NCI-H2081 treated with DMSO at 0.1 percent for 48 hours (cell line): ENCODE results near the gene DYRK1A.

Experiments used
- DNase-seq: peaks from one replicate; lab custom pipeline; 2025; lab: John Stamatoyannopoulos, UW

The DYRK1A gene

DNA sequence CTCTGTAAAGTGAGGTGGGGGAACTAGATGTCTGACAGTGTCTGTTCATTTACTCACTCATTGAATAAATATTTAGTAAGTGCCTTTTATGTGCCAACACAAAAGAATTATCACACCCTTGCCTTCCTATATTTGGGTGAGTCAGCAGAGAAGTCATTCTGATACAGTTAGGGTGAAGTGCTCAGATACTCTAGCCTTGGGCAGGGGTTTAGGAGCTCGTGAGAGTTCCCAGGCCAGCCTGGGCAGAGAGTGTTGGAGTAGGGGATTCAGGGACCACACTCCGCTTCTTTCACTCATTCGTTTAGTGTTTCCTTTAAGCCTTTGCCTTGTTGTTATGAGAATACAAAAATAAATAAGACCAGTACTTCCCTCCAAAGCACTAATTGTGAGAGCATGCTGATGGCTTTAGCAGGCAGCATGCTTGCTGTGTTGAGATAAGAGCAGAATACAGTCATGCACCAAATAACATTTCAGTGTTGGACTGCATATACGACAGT is 83.9 kb downstream of the DYRK1A start:
- no peak for DNase-seq

DNA sequence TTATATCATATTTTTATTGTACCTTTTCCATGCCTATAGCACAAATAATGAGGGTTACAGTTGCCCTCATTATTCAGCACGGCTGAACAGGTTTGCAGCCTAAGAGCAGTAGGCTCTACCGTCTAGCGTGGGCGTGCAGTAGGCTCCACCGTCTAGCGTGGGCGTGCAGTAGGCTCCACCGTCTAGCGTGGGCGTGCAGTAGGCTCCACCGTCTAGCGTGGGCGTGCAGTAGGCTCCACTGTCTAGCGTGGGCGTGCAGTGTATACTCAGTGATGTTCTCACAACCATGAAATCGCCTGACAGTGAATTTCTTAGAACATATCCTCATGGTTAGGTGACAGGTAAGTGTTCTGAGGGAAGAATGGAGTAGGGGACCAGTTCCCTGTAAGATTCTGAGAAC is 84.9 kb downstream of the DYRK1A start:
- no peak for DNase-seq

DNA sequence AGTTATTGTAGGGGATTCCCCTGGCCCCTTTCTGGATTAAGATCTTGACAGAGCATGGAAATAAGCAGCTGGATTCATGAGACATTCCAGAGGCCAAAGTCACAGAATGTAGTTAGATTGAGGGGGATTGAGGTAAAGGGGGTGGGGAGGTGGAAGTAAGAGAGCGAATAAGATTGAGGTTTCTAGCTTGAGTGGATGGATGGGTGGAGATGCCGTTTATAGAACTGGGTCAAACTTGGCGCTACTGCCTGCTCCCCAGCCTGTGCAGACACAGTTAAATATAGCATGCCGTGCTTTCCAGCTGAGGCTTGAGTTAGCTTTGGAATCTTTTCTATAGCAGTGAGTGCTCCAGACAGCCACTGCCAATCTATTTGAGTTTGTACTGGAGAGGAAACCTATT is 85.7 kb downstream of the DYRK1A start:
- DNase-seq, result no peak

DNA sequence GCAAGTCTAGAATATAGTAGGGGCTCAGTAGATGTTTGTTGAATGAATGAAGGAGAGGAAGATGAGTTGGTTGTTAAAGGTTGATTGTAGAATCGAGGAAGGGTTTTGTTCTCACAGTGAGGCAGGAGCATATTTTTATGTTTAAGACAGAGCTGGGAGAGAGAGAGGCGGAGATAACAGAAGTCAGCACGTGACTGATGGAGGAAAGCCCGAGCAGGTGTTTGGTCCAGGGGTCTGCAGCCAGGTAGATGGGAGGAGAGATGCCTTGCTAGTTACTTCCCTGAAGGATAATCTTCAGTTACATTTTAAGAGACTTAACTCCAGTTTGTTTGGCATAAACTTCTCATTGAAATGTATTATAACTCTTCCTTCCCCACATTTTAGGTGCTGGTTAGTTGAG is 86.8 kb downstream of the DYRK1A start:
- DNase-seq, result no peak

DNA sequence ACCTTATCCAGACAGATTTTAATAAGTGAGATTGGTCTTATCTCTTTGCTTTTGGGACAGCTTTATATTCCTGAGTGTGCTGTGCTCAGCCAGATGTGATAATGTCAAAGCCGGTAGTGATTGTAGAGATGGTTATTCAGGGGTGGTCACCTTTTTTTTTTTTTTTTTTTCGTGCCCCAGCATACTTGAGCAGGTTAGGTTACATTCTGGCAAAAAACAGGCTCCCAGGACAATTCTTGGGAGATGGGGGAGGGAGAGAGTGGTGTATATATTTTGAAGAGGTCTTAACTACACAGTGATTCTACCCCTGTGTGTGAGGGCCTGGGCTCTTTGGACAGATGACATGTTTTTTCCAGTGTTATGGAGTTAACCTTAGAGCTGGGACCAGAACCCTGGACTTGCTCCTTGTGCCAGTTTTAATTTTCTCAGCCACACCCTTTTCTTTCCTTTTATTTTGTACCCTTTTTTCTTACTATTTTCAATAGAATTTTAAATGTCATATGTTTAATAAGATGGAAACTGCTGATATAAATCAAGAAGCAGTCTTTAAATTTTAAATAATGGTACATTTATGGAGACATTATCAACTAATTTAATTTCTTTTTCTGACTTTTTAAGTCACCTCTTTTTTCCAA is 88.4 kb downstream of the DYRK1A start:
- DNase-seq, result no peak

DNA sequence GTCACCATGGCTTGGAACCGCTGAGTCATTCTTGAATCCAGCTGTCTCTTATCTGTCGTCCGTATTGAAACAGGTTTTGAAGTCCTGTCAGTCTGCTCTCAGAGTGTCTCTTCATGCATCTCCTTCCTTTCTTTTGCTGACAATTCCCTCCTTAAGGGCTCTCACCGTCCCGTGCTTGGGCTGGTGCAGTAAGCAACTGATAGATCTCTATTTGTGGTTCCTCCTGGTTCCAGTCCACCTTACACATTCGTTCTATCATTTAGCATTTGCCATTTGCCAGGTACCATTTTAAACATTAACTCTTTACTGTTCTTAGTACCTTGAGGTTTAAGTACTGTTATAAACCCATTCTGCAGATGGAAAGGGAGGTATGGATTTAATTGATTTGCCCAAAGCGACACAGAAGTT is 88.9 kb downstream of the DYRK1A start:
- DNase-seq, result no peak

DNA sequence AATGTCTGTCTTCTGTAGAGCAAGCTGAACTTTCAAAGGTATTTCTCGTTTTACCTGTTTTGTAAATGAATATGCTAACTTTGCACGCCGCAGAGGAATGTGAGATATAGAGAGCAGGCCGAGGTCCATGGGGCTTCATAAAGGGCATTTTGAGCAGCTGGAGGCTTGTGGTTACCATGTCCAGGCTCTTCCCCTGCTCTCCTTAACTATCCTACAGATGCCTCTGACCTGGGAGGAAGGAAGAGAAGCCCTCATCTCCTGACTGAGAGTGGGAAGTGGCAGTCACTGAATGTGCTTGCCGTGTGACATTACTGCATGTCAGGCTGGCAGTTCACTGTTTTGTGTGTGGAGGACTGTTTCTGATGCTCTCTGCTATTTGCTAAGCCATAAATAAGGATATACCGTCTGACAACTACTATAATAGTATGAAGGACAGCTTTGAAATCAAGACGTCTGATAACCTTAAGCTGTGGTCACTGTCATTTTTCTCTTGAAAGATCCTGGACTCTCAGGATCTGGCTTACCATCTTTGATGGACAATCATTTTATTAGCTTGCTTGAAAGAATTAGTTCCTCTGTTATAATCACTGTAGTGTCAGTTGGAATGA is 92.2 kb downstream of the DYRK1A start:
- no peak for DNase-seq

DNA sequence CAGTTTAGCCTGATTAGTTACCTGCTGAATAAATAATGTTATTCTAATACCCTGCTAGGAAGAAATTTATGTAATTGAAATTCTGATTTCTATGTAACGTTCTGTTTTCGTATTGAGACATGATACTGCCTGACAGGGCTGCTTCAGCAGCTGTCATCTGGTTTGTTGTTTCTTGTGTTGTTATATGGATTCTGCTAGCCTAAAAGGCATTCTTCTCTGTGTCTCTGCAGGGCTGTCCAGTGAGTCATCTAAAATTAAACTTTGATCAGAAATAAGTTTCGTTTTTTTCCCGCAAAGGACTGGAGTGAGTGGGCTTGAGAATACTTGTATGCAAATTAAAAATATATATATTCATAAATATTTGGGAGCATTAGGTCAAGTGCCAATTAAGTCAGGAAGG is 93.0 kb downstream of the DYRK1A start:
- no peak for DNase-seq

DNA sequence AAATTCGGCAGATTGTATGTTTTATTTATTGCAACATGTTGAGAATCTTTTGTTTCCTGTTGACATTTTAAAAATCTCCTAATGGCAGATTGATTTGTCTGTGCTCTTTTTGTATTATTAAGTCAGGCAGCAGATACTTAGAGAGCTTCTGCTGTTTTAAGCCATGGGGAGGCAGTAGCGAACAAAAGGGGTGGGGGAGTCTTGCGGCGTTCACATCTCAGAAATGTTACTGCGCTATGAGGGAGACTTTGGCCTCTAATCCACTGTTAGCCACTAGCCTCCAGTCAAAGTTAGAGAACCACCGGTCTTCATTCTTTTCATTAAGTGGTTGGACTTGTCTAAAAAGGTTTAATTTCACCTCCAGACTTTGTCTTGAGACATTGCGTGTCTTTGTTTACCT is 93.6 kb downstream of the DYRK1A start:
- DNase-seq, result no peak

DNA sequence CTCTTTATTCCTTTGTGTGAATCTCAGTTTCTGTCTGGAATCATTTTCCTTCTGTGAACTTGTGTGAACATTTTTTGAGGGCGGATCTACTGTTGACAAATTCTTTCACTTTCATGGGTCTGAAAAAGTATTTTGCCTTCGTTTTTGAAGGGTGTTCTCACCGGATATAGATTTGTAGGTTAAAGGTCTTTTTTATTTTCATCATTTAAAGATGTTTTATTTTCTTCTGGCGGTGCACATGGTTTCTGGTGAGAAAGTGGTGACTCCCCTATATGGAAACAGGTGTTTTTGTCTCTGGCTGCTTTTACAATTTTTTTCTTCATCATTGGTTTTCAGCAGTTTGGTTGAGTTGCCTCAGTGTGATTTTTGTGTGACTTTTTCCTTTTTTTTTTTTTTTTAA is 94.9 kb downstream of the DYRK1A start:
- no peak for DNase-seq

DNA sequence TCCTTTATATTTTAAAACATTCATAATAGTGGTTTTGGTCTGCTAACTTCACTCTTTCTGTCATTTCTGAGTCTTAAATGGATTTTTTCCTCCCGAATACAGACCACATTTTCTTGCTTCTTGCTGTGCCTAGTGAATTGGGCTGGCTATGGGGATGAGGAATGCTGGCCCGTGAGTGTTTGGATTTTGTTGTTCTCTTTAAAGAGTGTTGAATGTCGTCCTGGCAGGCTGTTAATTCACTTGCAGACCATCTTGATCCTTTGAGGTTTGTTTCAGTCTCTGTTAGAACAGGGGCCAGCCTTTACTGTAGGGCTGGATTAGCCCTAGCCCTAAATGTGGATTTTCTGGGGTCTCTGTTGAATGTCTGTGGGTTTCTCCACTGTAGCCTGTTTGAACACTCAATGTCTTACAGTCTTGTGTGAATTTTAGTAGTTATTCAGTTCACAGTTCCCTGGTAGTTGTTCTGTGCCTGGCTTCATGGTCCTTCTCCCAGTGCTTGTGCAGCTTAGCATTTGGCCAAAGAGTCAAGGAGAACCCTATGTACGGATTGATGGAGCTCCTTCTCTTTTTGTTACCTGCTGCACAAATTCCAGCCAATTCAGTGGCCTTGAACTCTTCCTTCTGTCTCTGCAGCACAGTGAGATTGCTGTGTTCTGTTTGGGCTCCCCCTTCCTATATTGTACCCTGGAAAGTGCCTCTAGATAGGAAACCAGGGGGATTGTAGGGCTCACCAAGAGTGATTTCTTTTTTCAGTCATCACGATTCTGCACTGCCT is 95.7 kb downstream of the DYRK1A start:
- DNase-seq, result no peak

DNA sequence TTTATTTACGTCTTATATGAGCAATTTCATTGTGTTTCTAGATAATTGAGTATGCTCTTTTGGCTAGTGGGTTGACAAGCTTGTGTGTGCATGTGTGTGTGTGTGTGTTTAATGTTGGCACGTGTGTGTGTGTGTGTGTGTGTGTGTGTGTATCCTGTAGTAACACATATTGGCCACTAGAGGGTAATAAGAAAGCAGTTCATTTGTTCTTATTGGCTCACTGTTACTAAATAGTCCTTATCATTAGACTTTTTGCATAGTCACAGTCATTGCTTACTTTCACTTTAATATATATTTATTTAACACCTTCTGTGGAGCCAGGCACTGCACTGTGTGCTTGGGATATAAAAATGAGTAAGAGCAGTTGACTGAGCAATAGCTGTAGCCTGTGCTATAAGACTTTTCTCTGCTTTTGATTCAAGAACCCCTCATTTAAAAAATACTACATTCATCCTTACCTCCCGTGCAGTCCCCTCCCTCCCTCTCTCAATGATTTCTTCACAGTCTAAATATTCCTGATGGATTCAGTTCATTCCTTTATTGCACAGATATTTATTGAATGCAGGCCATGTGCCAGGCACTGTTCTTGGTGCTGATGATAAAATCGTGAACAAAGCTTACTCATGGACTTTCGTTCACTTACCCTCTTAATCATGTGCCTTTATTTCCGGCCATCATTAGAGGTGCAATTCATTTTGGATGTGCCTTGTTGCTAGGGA is 96.7 kb downstream of the DYRK1A start:
- no peak for DNase-seq

DNA sequence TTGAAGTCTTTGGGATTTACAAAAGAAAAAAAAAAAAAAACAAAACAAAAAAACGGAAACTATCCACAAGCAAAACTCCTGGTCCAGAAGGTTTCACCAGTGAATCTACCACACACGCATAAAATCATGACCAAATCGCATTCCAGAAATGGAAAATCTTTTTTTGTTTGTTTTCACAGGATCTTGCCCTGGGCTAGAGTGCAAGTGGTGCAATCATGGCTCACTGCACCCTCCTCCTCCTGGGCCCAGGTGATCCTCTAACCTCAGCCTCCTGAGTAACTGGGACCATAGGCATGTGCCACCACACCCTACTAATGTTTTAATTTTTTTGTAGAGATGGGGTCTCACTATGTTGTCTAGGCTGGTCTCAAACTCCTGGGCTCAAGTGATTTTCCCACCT is 100.5 kb downstream of the DYRK1A start:
- DNase-seq, result no peak

DNA sequence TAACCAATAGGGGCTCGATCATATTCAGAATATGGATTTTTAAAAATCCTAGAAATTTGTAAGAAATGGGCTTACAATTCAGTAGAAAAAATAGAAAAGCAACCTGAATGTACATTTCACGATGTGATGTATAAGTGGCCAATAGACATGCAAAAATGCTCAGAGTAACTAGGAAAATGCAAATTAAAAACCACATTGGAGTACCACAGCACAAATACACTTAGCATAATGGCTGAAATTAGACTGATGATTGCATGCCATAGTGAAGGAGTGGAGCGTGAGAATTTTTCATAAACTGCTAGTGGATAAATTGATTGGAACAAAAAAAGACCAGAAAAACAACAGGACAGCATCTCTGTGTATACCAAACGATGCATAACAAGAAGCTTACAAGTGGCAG is 102.3 kb downstream of the DYRK1A start:
- no peak for DNase-seq

DNA sequence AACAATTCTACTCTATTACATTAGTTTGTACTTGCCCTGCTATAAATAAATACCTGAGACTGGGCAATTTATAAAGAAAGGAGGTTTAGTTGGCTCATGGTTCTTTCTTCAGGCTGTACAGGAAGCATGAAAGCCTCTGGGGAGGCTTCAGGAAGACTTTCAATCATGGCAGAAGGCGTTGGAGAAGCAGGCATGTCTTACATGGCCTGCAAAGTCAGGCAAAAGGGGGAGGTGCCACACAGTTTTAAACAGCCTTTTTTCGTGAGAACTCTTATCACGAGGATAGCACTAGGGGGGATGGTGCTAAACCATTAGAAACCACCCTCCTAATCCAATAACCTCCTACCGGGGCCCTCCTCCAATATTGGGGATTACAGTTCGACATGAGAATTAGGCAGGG is 102.9 kb downstream of the DYRK1A start:
- no peak for DNase-seq

DNA sequence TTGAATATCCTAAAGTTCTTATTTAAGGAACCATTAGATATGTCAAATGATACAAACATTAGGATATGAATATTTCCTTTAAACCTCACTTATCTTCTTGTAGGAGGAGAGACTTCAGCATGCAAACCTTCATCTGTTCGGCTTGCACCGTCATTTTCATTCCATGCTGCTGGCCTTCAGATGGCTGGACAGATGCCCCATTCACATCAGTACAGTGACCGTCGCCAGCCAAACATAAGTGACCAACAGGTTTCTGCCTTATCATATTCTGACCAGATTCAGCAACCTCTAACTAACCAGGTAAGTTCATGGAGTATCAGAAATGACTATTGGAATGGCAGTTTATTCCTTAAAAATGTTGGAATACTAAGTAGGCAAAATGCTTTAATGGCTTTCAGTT is 106.0 kb downstream of the DYRK1A start:
- DNase-seq, result no peak

DNA sequence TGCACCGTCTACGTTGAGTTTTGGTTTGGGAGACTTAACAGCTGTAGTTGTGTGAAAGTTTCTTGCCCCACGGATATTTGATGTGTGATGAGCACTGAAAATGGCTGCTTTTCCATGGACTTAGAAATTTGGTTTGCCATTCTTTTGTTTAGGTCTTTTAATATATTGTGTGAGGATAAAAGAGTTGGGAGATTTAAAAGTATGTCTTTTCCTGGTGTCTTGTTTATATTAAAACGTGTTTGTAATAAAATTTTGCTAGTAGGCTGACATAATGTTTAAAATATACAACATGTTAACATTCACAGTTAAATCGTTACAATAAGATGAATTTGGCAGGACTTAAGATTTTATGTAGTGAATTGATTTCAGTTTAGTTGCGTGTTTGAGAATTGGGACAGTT is 106.9 kb downstream of the DYRK1A start:
- DNase-seq, result no peak

DNA sequence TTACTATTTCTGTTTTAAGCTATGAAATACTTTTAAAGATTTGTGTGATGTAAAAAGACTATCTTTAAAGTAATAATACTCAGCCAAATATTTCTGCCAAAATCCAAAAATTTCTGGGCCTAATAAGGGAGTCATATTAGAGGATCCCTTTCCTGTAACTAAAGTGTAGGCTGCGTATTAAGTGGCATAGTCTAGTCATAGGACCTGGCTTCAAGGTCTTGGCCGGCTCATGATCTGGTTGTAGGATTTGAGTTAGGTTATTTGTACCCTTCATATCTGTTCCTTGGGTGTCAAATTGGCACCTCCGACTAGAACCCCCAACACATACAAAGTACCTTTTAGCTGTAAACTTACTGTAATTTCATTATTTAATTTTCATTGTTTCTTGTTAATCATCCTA is 107.8 kb downstream of the DYRK1A start:
- no peak for DNase-seq

DNA sequence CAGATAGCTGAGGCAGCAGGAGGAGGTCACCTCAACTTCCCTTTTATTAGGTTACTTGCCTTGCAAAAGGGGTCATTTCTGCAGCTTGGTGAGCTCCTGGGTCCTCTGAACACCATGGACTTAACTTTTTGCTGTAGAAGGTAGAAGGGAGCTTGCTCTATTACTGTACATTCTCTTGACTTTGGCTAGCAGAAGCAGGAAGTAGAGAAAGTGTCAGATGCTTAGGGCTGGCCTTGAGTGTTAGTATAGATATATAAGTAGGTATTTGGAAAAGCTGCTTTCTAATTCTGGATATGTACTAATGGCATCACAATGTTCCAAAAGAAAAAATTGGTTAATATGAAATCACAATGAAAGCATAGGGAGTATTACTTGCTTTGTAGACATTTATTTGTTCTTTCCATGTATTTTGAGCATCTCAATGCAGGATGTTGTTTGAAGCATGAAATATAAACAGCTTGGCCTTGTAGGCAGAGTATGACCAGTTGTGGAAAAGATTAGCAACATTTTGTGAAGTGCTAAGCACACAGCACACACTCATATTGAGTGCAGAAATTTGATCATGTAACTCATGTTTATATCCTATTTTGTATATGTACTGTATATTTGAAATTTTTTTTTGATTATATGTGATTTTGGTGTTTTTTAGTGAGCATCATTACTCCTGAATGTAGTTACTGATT is 108.8 kb downstream of the DYRK1A start:
- DNase-seq, result no peak

DNA sequence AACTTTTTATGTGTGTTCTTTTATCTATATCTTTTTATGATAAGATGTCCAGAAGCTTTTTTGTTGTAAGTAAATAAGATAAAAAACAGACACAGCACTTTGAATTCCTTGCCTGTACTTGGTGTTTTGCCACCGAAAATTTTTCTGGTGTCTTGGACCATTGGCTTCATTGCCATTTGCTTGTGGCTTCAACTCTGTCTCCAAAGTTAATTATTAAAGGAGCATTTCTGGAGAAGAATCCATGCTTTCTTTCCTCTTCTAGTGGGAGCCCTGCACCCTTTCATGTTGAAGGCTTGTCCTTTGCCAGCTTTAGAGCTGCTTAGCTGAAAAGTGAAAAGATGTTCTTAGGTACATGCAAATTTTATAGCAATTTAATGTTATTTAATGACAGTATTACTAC is 112.2 kb downstream of the DYRK1A start:
- DNase-seq, result no peak

DNA sequence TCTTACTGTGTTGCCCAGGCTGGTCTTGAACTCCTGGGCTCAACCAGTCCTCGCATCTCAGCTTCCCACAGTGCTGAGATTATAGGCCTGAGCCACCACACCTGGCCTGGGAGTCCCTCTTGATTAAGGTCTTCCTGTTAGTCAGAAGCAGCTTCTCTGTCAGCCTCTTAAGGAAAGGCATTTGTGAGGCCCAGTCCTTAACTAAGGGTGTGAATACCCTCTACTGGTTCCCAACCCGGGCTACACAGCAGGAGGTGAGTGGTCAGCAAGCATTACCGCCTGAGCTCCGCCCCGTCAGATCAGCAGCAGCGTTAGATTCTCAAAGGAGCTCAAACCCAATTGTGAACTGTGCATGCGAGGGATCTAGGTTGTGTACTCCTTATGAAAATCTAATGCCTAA is 117.2 kb downstream of the DYRK1A start:
- DNase-seq, result no peak
